HepG2 (cell line): ENCODE measurements around the gene CBLN3. TPM values are rescaled to one million over a fixed set of nuclear protein-coding genes. Genes with fewer than 3 reads are reported as not detected.
A peak's percentile ranks its signal among the peaks of the same experiment; 100 is the strongest.

ENCODE experiments used
- AKNA ChIP-seq: sonication (generic); formaldehyde crosslinking; IDR thresholded peaks from 2 replicates; pipeline ENCODE4 v1.4.0; 2020; ENCODE audit warnings: missing genetic modification reagents, borderline replicate concordance
- ELF1 ChIP-seq: sonication (generic); formaldehyde crosslinking; IDR thresholded peaks from 2 replicates; pipeline ENCODE4 v1.4.0; 2020; ENCODE audit warnings: missing genetic modification reagents
- ELF4 ChIP-seq: sonication (generic); formaldehyde crosslinking; IDR thresholded peaks from 2 replicates; pipeline ENCODE4 v1.5.0; 2020; ENCODE audit warnings: missing genetic modification reagents, mild to moderate bottlenecking, moderate library complexity, borderline replicate concordance
- HNRNPH1 ChIP-seq: fragments of 200-400 bp; formaldehyde crosslinking; optimal IDR thresholded peaks from 2 replicates; pipeline ENCODE3; 2017; ENCODE audit warnings: mild to moderate bottlenecking, low read depth, low read length
- MXD4 ChIP-seq: IDR thresholded peaks from 2 replicates; pipeline ENCODE4 v1.6.1; 2016; ENCODE audit warnings: mild to moderate bottlenecking, missing biosample characterization, missing genetic modification reagents
- MYNN ChIP-seq: sonication (generic); formaldehyde crosslinking; IDR thresholded peaks from 2 replicates; pipeline ENCODE4 v1.4.0; 2020; ENCODE audit warnings: mild to moderate bottlenecking, low read depth, missing genetic modification reagents
- NFE2L2 ChIP-seq: fragments of 150-350 bp; IDR thresholded peaks from 2 replicates; pipeline ENCODE4 v1.6.1; 2014; ENCODE audit warnings: low read length
- RXRA ChIP-seq: sonication (generic); formaldehyde crosslinking; IDR thresholded peaks from 2 replicates; pipeline ENCODE4 v1.5.1; 2020; ENCODE audit warnings: missing genetic modification reagents
- TCF7 ChIP-seq: sonication (generic); IDR thresholded peaks from 2 replicates; pipeline ENCODE4 v1.6.1; 2016; ENCODE audit warnings: antibody characterized with exemption, low read depth
- TFDP2 ChIP-seq: sonication (generic); formaldehyde crosslinking; IDR thresholded peaks from 2 replicates; pipeline ENCODE4 v1.4.0; 2020; ENCODE audit warnings: missing genetic modification reagents
- UBTF ChIP-seq: sonication (generic); formaldehyde crosslinking; IDR thresholded peaks from 2 replicates; pipeline ENCODE4 v1.4.0; 2020; ENCODE audit warnings: mild to moderate bottlenecking, missing genetic modification reagents
- ZNF224 ChIP-seq: sonication (generic); formaldehyde crosslinking; IDR thresholded peaks from 2 replicates; pipeline ENCODE4 v1.5.0; 2020; ENCODE audit warnings: mild to moderate bottlenecking, missing genetic modification reagents
- ZNF274 ChIP-seq: sonication (generic); formaldehyde crosslinking; IDR thresholded peaks from 2 replicates; pipeline ENCODE4 v1.5.1; 2020; ENCODE audit warnings: mild to moderate bottlenecking, missing genetic modification reagents
- ZNF354B ChIP-seq: sonication (generic); formaldehyde crosslinking; IDR thresholded peaks from 2 replicates; pipeline ENCODE4 v1.8.0; 2022; ENCODE audit warnings: mild to moderate bottlenecking, missing genetic modification reagents
- ZNF644 ChIP-seq: IDR thresholded peaks from 2 replicates; pipeline ENCODE4 v1.6.1; 2016; ENCODE audit warnings: low read depth
- ZSCAN22 ChIP-seq: sonication (generic); formaldehyde crosslinking; IDR thresholded peaks from 2 replicates; pipeline ENCODE4 v1.4.0; 2020; ENCODE audit warnings: mild to moderate bottlenecking, missing genetic modification reagents
- polyA plus RNA-seq, 8 experiments: library from polyadenylated mRNA; depleted of rRNA in 3 of 8; stranded (reverse) in 7 of 8; unstranded in 1 of 8; fragments of >200 nt; fragmentation: Illumina TruSeq in 4 of 8; extraction: Trizol in 4 of 8; gene quantifications; 2 replicates each; pipeline versions ENCODE4 v1.2.1 to v1.2.3, GENCODE V29; 2011 to 2016; ENCODE audit warnings: low read depth in 4 of 8, missing spikeins in 1 of 8, mixed read lengths in 1 of 8; ENCODE audit not compliant: insufficient read depth in 1 of 8
- total RNA-seq, 5 experiments: library from RNA; depleted of rRNA; stranded (reverse); fragments of >200 nt; fragmentation: Illumina TruSeq; extraction: Trizol; gene quantifications; 2 replicates each; pipeline ENCODE4 v1.2.3, GENCODE V29; 2016; ENCODE audit warnings: low read depth in 1 of 5
- TF ChIP-seq, protein P1 (sequence below): sonication (generic); formaldehyde crosslinking; IDR thresholded peaks from 2 replicates; pipeline ENCODE4 v1.5.0; 2020; ENCODE audit warnings: missing genetic modification reagents
- TF ChIP-seq, protein P2 (sequence below): IDR thresholded peaks from 2 replicates; pipeline ENCODE4 v1.6.1; 2016; ENCODE audit warnings: low read depth, control low read depth

The CBLN3 gene
- total and polyA plus RNA-seq, 2 of the 13 experiments (the other 11 are each of a cell fraction or from before 2014, with no cell fraction given), result 0.66 to 0.98 TPM

- TF ChIP-seq ZNF644 (CRISPR knock-in tag) (no peak), ZSCAN22 (CRISPR knock-in tag) (no peak), ZNF354B (no peak), RXRA (no peak), MYNN (CRISPR knock-in tag) (no peak), ZNF274 (CRISPR knock-in tag) (0 out of 2 replicates have a peak, but pooled peaks have one; percentile 40), NFE2L2 (no peak), TFDP2 (CRISPR knock-in tag) (no peak), AKNA (no peak), UBTF (CRISPR knock-in tag) (no peak), HNRNPH1 (no peak), ZNF224 (CRISPR knock-in tag) (no peak), ELF4 (no peak), MXD4 (no peak), TCF7 (no peak), ELF1 (no peak)
- TF ChIP-seq, protein P1, sequence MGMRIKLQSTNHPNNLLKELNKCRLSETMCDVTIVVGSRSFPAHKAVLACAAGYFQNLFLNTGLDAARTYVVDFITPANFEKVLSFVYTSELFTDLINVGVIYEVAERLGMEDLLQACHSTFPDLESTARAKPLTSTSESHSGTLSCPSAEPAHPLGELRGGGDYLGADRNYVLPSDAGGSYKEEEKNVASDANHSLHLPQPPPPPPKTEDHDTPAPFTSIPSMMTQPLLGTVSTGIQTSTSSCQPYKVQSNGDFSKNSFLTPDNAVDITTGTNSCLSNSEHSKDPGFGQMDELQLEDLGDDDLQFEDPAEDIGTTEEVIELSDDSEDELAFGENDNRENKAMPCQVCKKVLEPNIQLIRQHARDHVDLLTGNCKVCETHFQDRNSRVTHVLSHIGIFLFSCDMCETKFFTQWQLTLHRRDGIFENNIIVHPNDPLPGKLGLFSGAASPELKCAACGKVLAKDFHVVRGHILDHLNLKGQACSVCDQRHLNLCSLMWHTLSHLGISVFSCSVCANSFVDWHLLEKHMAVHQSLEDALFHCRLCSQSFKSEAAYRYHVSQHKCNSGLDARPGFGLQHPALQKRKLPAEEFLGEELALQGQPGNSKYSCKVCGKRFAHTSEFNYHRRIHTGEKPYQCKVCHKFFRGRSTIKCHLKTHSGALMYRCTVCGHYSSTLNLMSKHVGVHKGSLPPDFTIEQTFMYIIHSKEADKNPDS (CRISPR knock-in tag), result 0 out of 2 replicates have a peak, but pooled peaks have one; percentile 41
- TF ChIP-seq, protein P2, sequence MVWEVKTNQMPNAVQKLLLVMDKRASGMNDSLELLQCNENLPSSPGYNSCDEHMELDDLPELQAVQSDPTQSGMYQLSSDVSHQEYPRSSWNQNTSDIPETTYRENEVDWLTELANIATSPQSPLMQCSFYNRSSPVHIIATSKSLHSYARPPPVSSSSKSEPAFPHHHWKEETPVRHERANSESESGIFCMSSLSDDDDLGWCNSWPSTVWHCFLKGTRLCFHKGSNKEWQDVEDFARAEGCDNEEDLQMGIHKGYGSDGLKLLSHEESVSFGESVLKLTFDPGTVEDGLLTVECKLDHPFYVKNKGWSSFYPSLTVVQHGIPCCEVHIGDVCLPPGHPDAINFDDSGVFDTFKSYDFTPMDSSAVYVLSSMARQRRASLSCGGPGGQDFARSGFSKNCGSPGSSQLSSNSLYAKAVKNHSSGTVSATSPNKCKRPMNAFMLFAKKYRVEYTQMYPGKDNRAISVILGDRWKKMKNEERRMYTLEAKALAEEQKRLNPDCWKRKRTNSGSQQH (CRISPR knock-in tag), result no peak
These were observed 49.3 kb downstream of the CBLN3 start (continued) for GRCh38 chr14:24379907-24380730.
